GM19438 (cell line): ENCODE data around the gene LAMP1.
"Not testable (repeated sequence)": the region's sequence is repeated elsewhere in the genome, so short reads cannot be mapped to it uniquely, and the experiment has no call there.

Experiments used
- ATAC-seq: cut with Tn5 transposase; IDR thresholded peaks from one replicate; pipeline ENCODE4 v1.9.1; 2021; ENCODE audit warnings: low read depth; ENCODE audit not compliant: unreplicated experiment

The LAMP1 gene

GRCh38 chr13:113325779-113326178 is 28.7 kb downstream of the LAMP1 start:
- ATAC-seq: no peak

- no peak for ATAC-seq
Observed at GRCh38 chr13:113327391-113327765, 30.3 kb downstream of the LAMP1 start.

- no peak for ATAC-seq
Observed at GRCh38 chr13:113327766-113328471, 30.9 kb downstream of the LAMP1 start.

- ATAC-seq: no peak
Observed at GRCh38 chr13:113328851-113329250, 31.8 kb downstream of the LAMP1 start.

- no peak for ATAC-seq
Observed at GRCh38 chr13:113329656-113330312, 32.7 kb downstream of the LAMP1 start.

GRCh38 chr13:113332615-113333014 is 35.6 kb downstream of the LAMP1 start:
- ATAC-seq: no peak

GRCh38 chr13:113333076-113333475 is 36.0 kb downstream of the LAMP1 start:
- ATAC-seq: no peak

- no peak for ATAC-seq
Observed at GRCh38 chr13:113337556-113337955, 40.5 kb downstream of the LAMP1 start.

GRCh38 chr13:113337976-113338375 is 40.9 kb downstream of the LAMP1 start:
- no peak for ATAC-seq

- ATAC-seq: no peak
Observed at GRCh38 chr13:113338451-113338850, 41.4 kb downstream of the LAMP1 start.

GRCh38 chr13:113342820-113343691 is 46.0 kb downstream of the LAMP1 start:
- no peak for ATAC-seq

- no peak for ATAC-seq
Observed at GRCh38 chr13:113343692-113343968, 46.6 kb downstream of the LAMP1 start.

GRCh38 chr13:113345486-113345885 is 48.4 kb downstream of the LAMP1 start:
- no peak for ATAC-seq

GRCh38 chr13:113347736-113348225 is 50.7 kb downstream of the LAMP1 start:
- ATAC-seq: not testable (repeated sequence)

- no peak for ATAC-seq
Observed at GRCh38 chr13:113348591-113348990, 51.6 kb downstream of the LAMP1 start.

- ATAC-seq: no peak
Observed at GRCh38 chr13:113349050-113349449, 52.0 kb downstream of the LAMP1 start.

- no peak for ATAC-seq
Observed at GRCh38 chr13:113349491-113349890, 52.5 kb downstream of the LAMP1 start.

- ATAC-seq: no peak
Observed at GRCh38 chr13:113350065-113350937, 53.3 kb downstream of the LAMP1 start.

GRCh38 chr13:113350938-113351335 is 53.9 kb downstream of the LAMP1 start:
- ATAC-seq: no peak

GRCh38 chr13:113351514-113352026 is 54.5 kb downstream of the LAMP1 start:
- ATAC-seq: no peak
